Neural cell (in vitro differentiated cells): ENCODE measurements around the gene PPAT. TPM values are rescaled to one million over a fixed set of nuclear protein-coding genes. Genes with fewer than 3 reads are reported as not detected.

Source experiments
- H2AFZ ChIP-seq: fragments of 200-600, 300-800 bp; sonication (generic), shearing (Covaris generic); 2 replicates; pipeline ENCODE4 v1.6.0; 2014; ENCODE audit warnings: low read depth, mild to moderate bottlenecking, antibody characterized with exemption, low read length, moderate library complexity
- H3F3A ChIP-seq: fragments of 200-600 bp; shearing (Covaris generic); 2 replicates; pipeline ENCODE4 v1.6.1; 2016; ENCODE audit warnings: mild to moderate bottlenecking, moderate library complexity, mixed read lengths, antibody characterized with exemption, low read length; ENCODE audit not compliant: insufficient read depth, poor library complexity, severe bottlenecking
- H3K27ac ChIP-seq: fragments of 200-600, 300-800 bp; sonication (generic), shearing (Covaris generic); 2 replicates; pipeline ENCODE4 v1.5.1; 2014; ENCODE audit warnings: mild to moderate bottlenecking, low read length, moderate library complexity
- H3K27me3 ChIP-seq: fragments of 300-800, 200-600 bp; sonication (generic), shearing (Covaris generic); 2 replicates; pipeline ENCODE4 v1.6.0; 2014; ENCODE audit warnings: mild to moderate bottlenecking, low read depth, low read length, moderate library complexity; ENCODE audit not compliant: insufficient read depth
- H3K36me3 ChIP-seq: fragments of 300-800, 200-600 bp; sonication (generic), shearing (Covaris generic); 2 replicates; pipeline ENCODE4 v1.5.1; 2014; ENCODE audit warnings: mild to moderate bottlenecking, antibody characterized with exemption, low read length, moderate library complexity; ENCODE audit not compliant: insufficient read depth
- H3K4me2 ChIP-seq: fragments of 300-800, 200-600 bp; sonication (generic), shearing (Covaris generic); 2 replicates; pipeline ENCODE4 v1.6.0; 2014; ENCODE audit warnings: mild to moderate bottlenecking, low read length
- H3K4me3 ChIP-seq: fragments of 300-800, 200-600 bp; sonication (generic), shearing (Covaris generic); 2 replicates; pipeline ENCODE4 v1.5.1; 2014; ENCODE audit warnings: mild to moderate bottlenecking, low read length, moderate library complexity
- H3K79me2 ChIP-seq: fragments of 200-600 bp; shearing (Covaris generic); replicated peaks from 2 replicates; pipeline ENCODE4 v1.6.0; 2014; ENCODE audit warnings: mild to moderate bottlenecking, low read length, moderate library complexity; ENCODE audit not compliant: insufficient read depth
- H3K9ac ChIP-seq: fragments of 300-800, 200-600 bp; sonication (generic), shearing (Covaris generic); 2 replicates; pipeline ENCODE4 v1.6.1; 2016; ENCODE audit warnings: mild to moderate bottlenecking, low read length, mixed read lengths
- H3K9me2 ChIP-seq: fragments of 200-600 bp; shearing (Covaris generic); 2 replicates; pipeline ENCODE4 v1.6.1; 2016; ENCODE audit warnings: mild to moderate bottlenecking, low read length, mixed read lengths; ENCODE audit not compliant: insufficient read depth
- H3K9me3 ChIP-seq: fragments of 200-600, 300-800 bp; sonication (generic), shearing (Covaris generic); 2 replicates; pipeline ENCODE4 v1.6.1; 2016; ENCODE audit warnings: mild to moderate bottlenecking, mixed run types, low read length, moderate library complexity, mixed read lengths
- H4K20me1 ChIP-seq: fragments of 200-600 bp; shearing (Covaris generic); 2 replicates; pipeline ENCODE4 v1.6.1; 2016; ENCODE audit warnings: mild to moderate bottlenecking, mixed run types; ENCODE audit not compliant: insufficient read depth
- EP300 ChIP-seq: fragments of 450-650 bp; conservative IDR thresholded peaks from 2 replicates; pipeline ENCODE4 v1.6.1; 2014; ENCODE audit warnings: antibody characterized with exemption, mild to moderate bottlenecking, moderate library complexity; ENCODE audit not compliant: poor library complexity, severe bottlenecking
- EZH2 ChIP-seq: fragments of 200-600, 300-800 bp; shearing (Covaris generic), sonication (generic); IDR thresholded peaks from 2 replicates; pipeline ENCODE4 v1.6.1; 2014; ENCODE audit warnings: antibody characterized with exemption, low read length, borderline replicate concordance, mild to moderate bottlenecking; ENCODE audit not compliant: insufficient read depth, poor library complexity, severe bottlenecking
- MXI1 ChIP-seq: fragments of 450-650 bp; conservative IDR thresholded peaks from 2 replicates; pipeline ENCODE4 v1.6.1; 2014; ENCODE audit warnings: antibody characterized with exemption, mild to moderate bottlenecking; ENCODE audit not compliant: poor library complexity, severe bottlenecking
- POLR2AphosphoS5 ChIP-seq: IDR thresholded peaks from 2 replicates; pipeline ENCODE4 v1.6.1; 2012
- RAD21 ChIP-seq: fragments of 450-650 bp; conservative IDR thresholded peaks from 2 replicates; pipeline ENCODE4 v1.6.1; 2014; ENCODE audit warnings: antibody characterized with exemption, mild to moderate bottlenecking, moderate library complexity
- REST ChIP-seq: IDR thresholded peaks from 2 replicates; pipeline ENCODE4 v1.6.1; 2012; ENCODE audit warnings: borderline replicate concordance
- SMC3 ChIP-seq: fragments of 450-650 bp; conservative IDR thresholded peaks from 2 replicates; pipeline ENCODE4 v1.6.1; 2014; ENCODE audit warnings: antibody characterized with exemption, mild to moderate bottlenecking, moderate library complexity; ENCODE audit not compliant: poor library complexity
- TAF1 ChIP-seq: IDR thresholded peaks from 2 replicates; pipeline ENCODE4 v1.6.1; 2012; ENCODE audit warnings: low read depth
- polyA plus RNA-seq: library from polyadenylated mRNA; depleted of rRNA; stranded (reverse); fragments of >200 nt; gene quantifications from 2 replicates; pipeline ENCODE4 v1.2.3, GENCODE V29; 2014
- TF ChIP-seq, protein P1 (sequence below): fragments of 450-650 bp; IDR thresholded peaks from 2 replicates; pipeline ENCODE4 v1.5.1; 2014; ENCODE audit warnings: antibody characterized with exemption, mild to moderate bottlenecking, moderate library complexity; ENCODE audit not compliant: poor library complexity, severe bottlenecking

The PPAT gene
- polyA plus RNA-seq, 1 donor from 2014 or later, result 22.5 TPM

- H3K9me3 ChIP-seq, result no peaks in the 10 kb centered on the region
- H3K27ac ChIP-seq, result no peak overlapping the region
- H4K20me1 ChIP-seq, result no peaks in the 10 kb centered on the region
- no peaks in the 10 kb centered on the region for H3F3A ChIP-seq
- no peak overlapping the region for H3K4me3 ChIP-seq
- H3K27me3 ChIP-seq, result no peaks in the 10 kb centered on the region
- no peak overlapping the region for H3K4me2 ChIP-seq
- H3K36me3 ChIP-seq, result no peaks in the 10 kb centered on the region
- no peak overlapping the region for H3K9ac ChIP-seq
- no peak overlapping the region for H2AFZ ChIP-seq
- TF ChIP-seq POLR2AphosphoS5 (no peak), REST (no peak), EZH2 (no peak), SMC3 (no peak), TAF1 (no peak), MXI1 (no peak), RAD21 (no peak), EP300 (no peak)
- TF ChIP-seq, protein P1, sequence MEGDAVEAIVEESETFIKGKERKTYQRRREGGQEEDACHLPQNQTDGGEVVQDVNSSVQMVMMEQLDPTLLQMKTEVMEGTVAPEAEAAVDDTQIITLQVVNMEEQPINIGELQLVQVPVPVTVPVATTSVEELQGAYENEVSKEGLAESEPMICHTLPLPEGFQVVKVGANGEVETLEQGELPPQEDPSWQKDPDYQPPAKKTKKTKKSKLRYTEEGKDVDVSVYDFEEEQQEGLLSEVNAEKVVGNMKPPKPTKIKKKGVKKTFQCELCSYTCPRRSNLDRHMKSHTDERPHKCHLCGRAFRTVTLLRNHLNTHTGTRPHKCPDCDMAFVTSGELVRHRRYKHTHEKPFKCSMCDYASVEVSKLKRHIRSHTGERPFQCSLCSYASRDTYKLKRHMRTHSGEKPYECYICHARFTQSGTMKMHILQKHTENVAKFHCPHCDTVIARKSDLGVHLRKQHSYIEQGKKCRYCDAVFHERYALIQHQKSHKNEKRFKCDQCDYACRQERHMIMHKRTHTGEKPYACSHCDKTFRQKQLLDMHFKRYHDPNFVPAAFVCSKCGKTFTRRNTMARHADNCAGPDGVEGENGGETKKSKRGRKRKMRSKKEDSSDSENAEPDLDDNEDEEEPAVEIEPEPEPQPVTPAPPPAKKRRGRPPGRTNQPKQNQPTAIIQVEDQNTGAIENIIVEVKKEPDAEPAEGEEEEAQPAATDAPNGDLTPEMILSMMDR, result no peak
- H3K79me2 ChIP-seq, result peaks cover 44% of the 10 kb centered on the region
- no peaks in the 10 kb centered on the region for H3K9me2 ChIP-seq
These were observed 9.9 kb downstream of the PPAT start for GRCh38 chr4:56425518-56425917.

GRCh38 chr4:56424697-56425514 is 10.5 kb downstream of the PPAT start:
- no peaks in the 10 kb centered on the region for H3K9me2 ChIP-seq
- H3F3A ChIP-seq, result no peaks in the 10 kb centered on the region
- no peaks in the 10 kb centered on the region for H3K36me3 ChIP-seq
- no peak overlapping the region for H3K9ac ChIP-seq
- H3K79me2 ChIP-seq, result peaks cover 44% of the 10 kb centered on the region
- no peak overlapping the region for H2AFZ ChIP-seq
- no peaks in the 10 kb centered on the region for H3K9me3 ChIP-seq
- no peak for TF ChIP-seq EP300
- TF ChIP-seq TAF1, result no peak
- TF ChIP-seq MXI1, result no peak
- no peak for TF ChIP-seq POLR2AphosphoS5
- TF ChIP-seq REST, result no peak
- TF ChIP-seq EZH2, result no peak
- TF ChIP-seq, protein P1, result peak; percentile 51
- TF ChIP-seq RAD21, result peak; percentile 41
- TF ChIP-seq SMC3, result peak; percentile 61
- H3K4me2 ChIP-seq, result no peak overlapping the region
- no peak overlapping the region for H3K4me3 ChIP-seq
- no peak overlapping the region for H3K27ac ChIP-seq
- no peaks in the 10 kb centered on the region for H3K27me3 ChIP-seq
- no peaks in the 10 kb centered on the region for H4K20me1 ChIP-seq
